Stimulated activated CD8-positive, alpha-beta memory T cell treated with anti-CD3 and anti-CD28 coated beads, Interleukin-2, amount 100 ng/mL, for 1 hour (primary cell): Measurements from ENCODE around the gene AOC2.

Experiments used
- DNase-seq, 2 donors: peaks; one replicate each; pipeline ENCODE4 v3.0.0-alpha.2; 2020; ENCODE audit warnings: low read depth in 2 of 2

Gene AOC2

GRCh38 chr17:42844271-42844670, at the start of gene AOC2:
AOC2 (plus strand) TSS chr17:42844580; CDS start chr17:42844627, 47 bp downstream.
- DNase-seq: no peak

GRCh38 chr17:42795061-42795460, 49.3 kb upstream of the AOC2 start:
- DNase-seq: no peak

GRCh38 chr17:42795465-42795864, 48.9 kb upstream of the AOC2 start:
- no peak for DNase-seq

- no peak for DNase-seq
These were observed 48.2 kb upstream of the AOC2 start for GRCh38 chr17:42796066-42796758.

- DNase-seq: no peak
These were observed 47.0 kb upstream of the AOC2 start for GRCh38 chr17:42797067-42798007.

GRCh38 chr17:42798011-42798382, 46.4 kb upstream of the AOC2 start:
- DNase-seq: no peak

GRCh38 chr17:42798383-42799380, 45.7 kb upstream of the AOC2 start, which contains the start of the genes CNTD1 and COA3:
CNTD1 (plus strand) TSS chr17:42798861; CDS start chr17:42799068, 207 bp downstream.
COA3 (minus strand) TSS chr17:42798704; CDS start chr17:42798681, 23 bp downstream.
- peak; percentile 47 to 57 for DNase-seq

- no peak for DNase-seq
These were observed 41.1 kb upstream of the AOC2 start for GRCh38 chr17:42803074-42803883.

- no peak for DNase-seq
These were observed 39.4 kb upstream of the AOC2 start for GRCh38 chr17:42804918-42805367.

- no peak for DNase-seq
These were observed 38.1 kb upstream of the AOC2 start for GRCh38 chr17:42806249-42806648.

- DNase-seq: no peak
These were observed 35.1 kb upstream of the AOC2 start for GRCh38 chr17:42809250-42809649.

- no peak for DNase-seq
These were observed 29.6 kb upstream of the AOC2 start for GRCh38 chr17:42814633-42815399.

GRCh38 chr17:42817866-42818265, 26.5 kb upstream of the AOC2 start:
- no peak for DNase-seq

GRCh38 chr17:42818379-42818778, 26.0 kb upstream of the AOC2 start:
- no peak for DNase-seq

- peak in 1 of 2 donors; percentile 51 for DNase-seq
These were observed 24.3 kb upstream of the AOC2 start for GRCh38 chr17:42819939-42820535.

GRCh38 chr17:42821176-42821575, 23.2 kb upstream of the AOC2 start:
- DNase-seq: no peak

- DNase-seq: no peak
These were observed 16.9 kb upstream of the AOC2 start for GRCh38 chr17:42827472-42827871.

GRCh38 chr17:42830971-42831370, 13.4 kb upstream of the AOC2 start:
- no peak for DNase-seq

- no peak for DNase-seq
These were observed 12.0 kb upstream of the AOC2 start for GRCh38 chr17:42832213-42832933.
